ENCODE data around the gene CD276.
A peak's percentile ranks its signal among the peaks of the same experiment; 100 is the strongest.
"Not testable (repeated sequence)": the region's sequence is repeated elsewhere in the genome, so short reads cannot be mapped to it uniquely, and the experiment has no call there.

Gene CD276

DNA sequence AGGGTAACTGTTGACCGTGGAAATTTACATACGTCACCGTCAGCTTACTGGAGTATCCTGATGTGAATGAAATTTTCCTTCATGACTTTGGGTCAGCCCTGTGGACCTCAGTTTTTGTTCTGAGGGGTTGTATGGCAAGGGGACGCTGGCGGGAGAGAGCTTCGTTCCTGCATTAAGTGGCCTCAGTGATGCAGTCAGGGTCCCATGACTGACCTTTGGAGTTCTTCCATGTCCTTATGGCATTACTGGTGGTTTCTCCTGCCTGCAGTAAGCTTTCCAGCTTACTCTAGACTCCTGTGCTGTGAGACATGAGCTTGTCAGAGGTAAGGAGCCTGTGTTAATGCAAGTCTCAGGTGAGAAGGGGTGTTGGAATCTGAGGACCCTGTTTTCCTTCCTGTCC is 1.8 kb downstream of the CD276 start:
- no peak for DNase-seq

DNA sequence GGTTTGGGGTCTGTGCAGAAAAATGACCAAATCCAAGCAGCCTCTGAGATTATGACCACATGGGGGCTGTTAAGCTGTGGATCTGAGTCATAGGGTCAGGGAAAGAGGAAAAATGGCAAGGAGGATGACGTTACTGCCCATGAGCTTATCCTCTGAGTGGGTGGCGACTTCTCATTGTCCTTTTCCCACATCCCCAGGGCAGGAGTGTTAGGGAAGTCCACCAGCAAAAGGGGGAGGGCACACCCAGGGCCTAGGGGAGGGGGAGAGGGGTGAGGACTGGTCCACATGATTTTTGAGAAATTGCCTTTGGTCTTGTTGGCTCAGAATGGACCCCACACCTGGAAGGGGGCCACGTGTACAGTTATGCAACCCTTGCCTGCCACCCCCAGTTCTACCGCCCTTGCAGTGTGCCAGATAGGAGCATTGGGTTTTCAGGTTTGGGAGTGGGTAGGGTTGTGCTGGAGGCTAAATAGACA is 2.6 kb downstream of the CD276 start:
- DNase-seq = no peak

DNA sequence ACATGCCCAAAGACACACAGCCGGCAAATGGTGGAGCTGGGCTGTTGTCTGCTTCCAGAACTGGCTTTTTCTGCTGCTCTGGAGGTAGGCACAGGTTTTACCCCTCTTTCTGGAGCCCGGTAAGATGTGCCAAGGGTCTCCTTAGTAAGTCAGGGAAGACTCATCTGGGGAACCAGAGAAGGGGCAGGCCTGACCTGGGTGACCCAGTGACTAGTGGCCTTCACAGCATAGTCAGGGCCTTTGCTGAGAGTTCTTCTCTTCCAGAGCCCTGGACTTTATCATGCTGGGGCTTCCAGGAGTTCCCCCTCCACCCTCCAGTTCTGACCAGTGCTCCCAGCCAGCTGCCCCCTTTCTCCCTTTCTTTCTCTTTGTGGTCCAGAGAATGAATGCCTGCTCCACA is 3.2 kb downstream of the CD276 start:
- DNase-seq = no peak

DNA sequence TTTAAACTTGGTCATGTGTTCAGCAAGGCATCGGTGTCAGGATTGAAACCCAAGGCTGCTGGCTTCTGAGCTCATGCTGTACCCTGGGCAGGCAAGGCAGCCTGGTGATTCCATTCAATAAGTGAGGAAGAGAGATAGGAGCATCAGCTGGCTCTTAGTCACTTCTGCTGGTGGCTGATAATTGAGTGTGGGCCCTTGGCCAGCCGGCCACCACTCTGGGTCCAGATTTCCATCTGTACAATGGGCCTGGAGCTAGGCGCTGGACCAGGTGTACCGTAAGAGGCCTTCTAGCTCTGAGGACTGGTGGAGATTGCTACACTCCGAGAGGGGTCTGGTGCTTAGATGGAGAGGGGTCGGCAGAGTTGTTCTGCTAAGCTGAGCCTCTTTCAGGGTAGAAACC is 4.3 kb downstream of the CD276 start:
- no peak for DNase-seq

DNA sequence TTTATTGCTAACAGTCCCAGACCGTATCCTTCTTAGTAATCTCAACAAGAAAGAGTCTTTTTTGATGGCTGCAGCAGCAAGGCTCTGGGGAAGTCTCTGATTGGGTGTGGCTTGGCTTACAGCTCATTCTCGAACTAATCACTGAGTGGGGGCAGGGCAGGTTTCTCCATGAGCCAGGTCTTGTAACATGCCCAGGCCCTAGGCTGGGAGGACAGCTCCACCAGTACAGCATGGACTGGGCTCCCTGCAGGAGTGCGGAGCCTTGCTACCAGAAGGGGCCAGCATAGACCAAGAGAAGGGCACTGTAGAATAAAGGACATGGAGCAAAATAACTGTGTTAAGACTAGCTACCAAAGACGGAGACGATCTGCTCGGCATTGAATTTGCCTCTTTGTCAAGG is 7.2 kb downstream of the CD276 start:
- no peak for DNase-seq

DNA sequence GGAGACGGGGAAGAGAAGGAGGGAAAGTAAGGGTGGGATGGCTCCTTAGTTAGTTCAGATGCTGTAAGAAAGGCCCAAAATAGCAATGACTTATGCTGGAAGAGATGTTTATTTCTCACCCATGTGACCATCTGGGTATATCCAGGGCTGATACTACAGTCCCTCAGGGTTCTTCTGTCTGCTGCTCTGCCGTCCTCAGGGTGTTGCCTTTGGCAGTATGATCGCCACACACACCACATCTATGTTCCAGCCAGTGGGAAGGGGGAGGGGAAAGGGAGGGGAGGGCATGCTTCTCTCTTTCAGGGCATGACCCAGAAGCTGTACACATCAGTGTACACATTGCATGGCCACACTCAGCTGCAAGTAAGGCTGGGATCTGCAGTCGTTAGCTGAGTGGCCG is 10.2 kb downstream of the CD276 start:
- no peak for DNase-seq

DNA sequence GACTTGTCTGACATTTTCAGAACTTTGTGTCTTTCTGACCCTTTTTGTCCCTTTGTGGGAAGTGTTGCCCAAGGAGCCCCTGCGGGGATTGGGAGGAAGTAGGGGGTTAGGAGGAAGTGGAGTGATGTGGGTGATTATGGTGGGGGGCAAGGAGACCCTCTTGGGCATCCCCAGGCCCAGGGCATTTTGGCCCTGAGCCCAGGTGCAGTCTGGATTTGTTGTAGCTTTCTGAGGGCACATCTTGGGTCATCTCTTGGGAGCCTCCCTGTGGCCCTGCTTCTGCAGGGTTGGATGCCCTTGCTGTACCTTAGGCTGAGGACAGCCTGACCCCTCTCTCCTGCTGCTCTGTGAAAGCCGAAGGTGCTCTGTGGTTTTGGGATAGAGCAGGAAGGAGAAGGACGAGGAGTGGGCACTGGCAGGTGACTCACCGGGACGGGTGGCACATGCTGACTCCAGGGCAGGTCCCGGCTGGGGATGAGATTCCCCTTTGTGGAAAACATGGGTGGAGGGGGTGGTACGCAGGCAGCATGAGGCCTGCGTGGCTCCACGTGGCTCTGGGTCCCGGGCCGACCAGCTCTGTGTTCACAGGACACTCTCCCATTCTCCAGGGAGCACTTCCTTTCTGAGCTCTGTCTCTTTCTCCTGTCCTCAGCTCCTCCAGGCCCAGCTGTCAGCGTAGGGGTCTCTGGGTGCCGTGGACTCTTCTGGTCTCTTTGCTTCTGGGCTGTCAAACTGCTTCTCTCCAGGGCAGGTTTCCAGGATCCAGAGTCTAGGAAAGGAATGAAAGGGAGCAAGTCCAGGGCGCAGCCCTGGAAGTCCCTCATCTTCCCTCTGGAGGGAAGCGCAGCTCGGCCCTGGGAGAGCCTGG is 11.8 kb downstream of the CD276 start:
- no peak for DNase-seq

DNA sequence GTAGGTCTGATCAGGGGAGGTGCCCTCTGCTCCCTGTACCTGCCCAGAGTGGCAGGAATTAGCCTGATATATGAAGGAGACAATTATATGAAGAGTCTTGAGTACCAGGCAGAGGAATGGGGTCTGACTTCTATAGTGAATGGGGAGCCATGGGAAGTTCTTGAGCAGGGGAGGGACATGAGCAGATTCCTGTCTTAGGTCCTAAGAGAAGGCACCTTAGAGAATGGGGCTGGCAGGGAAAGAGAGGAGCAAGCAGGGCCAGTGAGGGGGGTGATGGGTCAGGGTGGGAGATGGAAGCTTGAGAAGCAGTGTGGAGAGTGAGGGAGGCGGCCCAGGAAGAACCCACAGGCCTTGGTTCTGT is 12.4 kb downstream of the CD276 start:
- no peak for DNase-seq

DNA sequence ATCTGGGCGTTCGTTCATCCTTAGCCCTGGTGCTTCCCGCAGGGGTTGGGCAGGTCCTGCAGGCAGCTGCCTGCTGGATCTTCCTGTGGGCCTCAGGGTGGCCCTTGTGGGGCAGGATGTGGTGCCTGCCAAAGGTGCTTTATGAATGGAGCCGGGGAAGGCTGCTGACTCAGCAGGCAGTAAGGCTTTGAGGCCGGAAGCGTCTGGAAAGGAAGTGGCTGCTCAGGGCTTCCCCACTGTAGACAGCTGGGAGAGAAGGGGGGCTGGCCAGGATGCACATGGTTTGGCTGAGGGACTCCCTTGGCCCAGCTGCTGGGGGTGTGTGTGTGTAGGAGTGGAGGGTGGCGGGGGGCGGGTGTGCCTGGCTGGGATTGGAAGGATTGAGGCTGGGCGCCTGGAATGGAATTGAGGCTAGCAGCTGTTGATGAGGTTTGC is 12.9 kb downstream of the CD276 start:
- DNase-seq = peak; percentile 74

DNA sequence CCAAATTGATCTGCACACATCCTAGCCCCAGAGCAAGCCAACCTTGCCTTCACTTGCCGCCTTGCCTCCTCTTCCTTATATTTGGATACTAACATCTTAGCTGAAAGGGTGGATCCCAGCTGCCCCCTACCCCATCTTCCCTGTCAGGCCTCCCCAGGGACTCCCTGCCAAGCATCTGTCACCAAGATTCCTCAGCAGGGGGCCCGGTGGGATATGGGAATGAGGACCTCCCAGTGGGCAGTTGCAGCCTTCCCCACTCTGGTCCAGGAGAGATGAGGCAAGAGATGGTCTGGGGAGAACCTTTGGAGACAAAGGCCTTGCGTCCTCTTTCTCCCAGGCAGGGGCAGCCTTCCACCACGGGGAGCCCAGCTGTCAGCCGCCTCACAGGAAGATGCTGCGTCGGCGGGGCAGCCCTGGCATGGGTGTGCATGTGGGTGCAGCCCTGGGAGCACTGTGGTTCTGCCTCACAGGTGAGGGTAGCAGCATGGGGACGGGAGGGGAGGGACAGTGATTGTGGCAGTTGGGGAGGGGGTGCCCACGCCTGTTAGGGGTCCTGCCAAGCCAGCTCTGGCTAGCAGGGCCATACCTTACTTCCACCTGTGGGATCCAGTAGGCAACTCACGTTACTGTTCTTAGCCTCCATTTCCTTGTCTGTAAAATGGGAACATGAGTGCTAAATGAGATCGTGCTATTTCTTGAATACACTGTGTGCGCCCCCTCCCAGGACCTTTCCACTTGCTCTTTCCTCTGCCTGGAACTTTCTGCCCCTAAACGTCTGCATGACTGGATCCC is 15.3 kb downstream of the CD276 start:
- no peak for DNase-seq

DNA sequence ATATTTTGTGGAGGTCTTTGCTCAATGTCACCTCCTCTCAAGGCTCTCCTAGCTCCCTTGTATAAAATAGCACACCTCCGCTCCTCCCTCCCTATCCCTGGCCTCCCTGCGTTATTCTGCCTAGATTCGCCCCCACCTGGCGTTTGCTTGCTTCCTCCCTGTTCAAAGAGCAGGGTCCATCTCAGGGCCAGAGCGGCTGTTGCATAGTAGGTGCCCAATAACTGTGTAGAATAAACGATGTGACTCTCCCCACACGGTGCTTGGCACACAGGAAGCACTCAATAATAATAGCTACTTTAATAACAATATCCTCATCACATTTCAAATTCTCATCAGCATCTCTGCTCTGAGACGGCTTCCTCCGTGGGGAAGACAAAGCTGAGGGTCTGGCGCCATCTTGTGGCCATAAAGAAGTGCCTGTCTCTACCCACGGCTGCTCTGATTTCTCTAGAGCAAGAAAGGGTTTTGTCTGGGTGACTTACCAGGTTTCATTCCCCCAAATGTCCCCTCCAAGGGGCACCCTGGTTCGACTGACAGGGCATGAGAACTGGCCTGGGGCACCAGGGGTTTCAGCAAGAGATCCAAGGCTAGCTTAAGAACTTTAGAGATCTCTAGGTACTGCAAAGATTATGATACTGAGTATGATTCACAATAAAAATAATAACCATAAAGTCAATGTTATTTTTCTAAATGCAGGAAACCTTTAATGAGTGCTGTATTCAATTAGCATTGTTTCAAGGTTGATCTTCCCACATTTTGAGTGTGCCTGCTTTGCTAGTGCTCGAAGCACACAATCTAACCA is 16.1 kb downstream of the CD276 start:
- peak; percentile 63 for DNase-seq

DNA sequence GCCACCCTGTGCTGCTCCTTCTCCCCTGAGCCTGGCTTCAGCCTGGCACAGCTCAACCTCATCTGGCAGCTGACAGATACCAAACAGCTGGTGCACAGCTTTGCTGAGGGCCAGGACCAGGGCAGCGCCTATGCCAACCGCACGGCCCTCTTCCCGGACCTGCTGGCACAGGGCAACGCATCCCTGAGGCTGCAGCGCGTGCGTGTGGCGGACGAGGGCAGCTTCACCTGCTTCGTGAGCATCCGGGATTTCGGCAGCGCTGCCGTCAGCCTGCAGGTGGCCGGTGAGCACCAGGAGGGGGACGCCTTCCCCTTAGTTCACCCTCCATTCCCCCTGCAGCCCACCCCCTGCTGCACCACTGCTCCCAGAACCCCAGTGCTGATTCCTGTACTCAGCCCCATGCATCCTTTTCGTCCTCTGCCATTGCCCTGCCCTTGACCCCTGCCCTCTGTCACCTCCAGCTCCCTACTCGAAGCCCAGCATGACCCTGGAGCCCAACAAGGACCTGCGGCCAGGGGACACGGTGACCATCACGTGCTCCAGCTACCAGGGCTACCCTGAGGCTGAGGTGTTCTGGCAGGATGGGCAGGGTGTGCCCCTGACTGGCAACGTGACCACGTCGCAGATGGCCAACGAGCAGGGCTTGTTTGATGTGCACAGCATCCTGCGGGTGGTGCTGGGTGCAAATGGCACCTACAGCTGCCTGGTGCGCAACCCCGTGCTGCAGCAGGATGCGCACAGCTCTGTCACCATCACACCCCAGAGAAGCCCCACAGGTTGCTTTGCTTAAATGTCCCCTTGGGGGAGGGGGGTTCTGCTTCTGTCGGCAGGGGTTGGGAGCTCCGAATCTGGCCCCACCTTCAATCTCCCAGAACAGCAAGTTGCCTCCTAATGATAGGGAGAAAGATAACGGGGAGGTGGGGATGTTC is 18.4 kb downstream of the CD276 start:
- not testable (repeated sequence) for DNase-seq

DNA sequence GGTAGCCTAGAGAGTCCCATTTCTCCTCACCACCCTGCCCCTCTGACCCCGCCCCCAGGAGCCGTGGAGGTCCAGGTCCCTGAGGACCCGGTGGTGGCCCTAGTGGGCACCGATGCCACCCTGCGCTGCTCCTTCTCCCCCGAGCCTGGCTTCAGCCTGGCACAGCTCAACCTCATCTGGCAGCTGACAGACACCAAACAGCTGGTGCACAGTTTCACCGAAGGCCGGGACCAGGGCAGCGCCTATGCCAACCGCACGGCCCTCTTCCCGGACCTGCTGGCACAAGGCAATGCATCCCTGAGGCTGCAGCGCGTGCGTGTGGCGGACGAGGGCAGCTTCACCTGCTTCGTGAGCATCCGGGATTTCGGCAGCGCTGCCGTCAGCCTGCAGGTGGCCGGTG is 19.4 kb downstream of the CD276 start:
- DNase-seq = not testable (repeated sequence)

DNA sequence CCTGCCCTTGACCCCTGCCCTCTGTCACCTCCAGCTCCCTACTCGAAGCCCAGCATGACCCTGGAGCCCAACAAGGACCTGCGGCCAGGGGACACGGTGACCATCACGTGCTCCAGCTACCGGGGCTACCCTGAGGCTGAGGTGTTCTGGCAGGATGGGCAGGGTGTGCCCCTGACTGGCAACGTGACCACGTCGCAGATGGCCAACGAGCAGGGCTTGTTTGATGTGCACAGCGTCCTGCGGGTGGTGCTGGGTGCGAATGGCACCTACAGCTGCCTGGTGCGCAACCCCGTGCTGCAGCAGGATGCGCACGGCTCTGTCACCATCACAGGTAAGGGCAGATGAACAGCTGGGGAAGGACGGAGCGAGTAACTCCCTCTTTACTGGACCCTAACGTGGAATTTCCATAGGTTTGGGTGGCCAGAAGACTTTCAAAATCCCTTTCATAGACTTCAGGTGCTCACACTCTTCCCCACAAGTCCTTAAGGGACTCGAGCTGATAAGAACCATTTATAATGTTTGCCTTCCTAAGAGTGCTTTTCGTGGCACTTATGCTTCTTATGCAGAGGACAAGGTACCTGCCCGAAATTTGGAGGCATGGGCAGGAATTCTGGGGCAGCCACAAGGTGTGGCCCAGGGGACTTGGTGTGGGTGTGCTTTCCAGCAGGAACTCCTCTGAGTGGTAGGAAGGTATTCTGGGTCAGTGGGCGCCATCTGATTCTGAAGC is 20.1 kb downstream of the CD276 start:
- DNase-seq = not testable (repeated sequence)

DNA sequence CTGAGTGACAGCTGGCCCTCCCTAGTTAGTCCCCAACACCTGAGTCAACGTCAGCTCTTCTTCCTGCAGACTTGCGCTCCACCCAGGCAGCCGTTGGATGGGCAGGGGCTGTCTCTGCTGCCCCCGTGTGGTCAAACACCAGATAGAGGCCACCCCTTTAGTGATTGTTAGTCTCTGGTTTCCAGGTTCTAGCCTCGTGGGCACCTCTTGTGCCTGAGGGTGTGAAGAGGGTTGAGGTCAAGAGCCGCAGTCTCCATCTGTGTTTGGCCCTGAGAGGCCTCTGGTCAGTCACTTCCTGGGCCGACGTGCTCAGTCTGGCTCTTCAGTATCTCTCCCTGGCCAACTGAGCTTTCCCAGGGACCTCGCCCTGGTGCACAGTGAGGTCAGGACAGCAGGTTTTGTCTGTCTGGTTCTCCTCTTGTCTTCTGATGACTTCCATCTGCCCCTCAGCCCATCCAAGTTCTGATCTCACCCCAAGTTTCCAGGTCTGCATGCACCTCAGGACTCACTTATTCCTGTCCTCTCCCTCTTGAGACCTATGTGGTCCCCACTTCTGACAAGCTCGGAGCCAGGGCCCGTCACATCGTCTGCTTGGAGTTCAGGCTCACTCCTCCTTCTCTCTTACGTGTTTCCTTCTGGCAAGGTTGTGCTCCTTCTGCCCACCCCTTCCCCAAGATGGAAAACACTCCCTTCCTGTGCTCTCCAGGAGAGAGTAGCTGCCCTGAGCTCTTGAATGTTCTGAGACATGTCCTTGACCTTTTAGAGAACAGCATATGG is 20.9 kb downstream of the CD276 start:
- DNase-seq = peak; percentile 33

DNA sequence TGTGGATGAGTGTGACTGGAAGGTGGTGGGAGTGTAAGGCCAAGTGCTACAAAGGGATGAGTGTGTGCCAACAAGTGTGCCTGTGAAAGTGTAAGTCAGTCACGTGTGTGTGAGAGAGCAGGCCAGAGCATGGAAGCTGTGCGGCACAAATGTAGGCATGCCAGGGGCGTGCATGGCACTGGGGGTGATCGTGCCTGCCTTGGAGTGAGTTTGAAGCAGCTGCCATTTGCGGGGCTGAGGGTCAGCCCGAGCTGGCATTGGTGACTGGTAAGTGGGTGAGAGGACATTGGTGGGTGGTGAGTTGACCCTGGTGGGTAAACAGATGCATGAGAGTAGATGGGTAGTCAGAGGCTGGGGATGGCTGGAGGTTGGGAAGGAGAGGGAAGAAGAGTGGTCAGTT is 24.5 kb downstream of the CD276 start:
- DNase-seq = no peak

DNA sequence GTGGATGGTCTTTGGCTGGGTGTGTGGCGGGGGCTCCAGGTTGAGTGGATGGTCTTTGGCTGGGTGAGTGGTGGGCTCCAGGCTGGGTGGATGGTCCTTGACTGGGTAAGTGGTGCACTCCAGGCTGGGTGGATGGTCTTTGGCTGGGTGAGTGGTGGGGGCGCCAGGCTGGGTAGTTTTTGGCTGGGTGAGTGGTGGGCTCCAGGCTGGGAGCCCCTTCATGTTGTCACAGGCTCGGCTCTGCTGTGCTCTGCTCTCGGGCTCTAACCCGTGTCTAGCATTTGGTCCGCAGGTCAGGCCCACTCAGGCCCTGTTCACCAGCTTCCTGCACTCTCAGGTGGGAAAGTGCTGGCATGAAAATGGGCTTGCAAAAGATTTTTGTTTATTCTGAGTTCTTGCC is 25.1 kb downstream of the CD276 start:
- DNase-seq = no peak

DNA sequence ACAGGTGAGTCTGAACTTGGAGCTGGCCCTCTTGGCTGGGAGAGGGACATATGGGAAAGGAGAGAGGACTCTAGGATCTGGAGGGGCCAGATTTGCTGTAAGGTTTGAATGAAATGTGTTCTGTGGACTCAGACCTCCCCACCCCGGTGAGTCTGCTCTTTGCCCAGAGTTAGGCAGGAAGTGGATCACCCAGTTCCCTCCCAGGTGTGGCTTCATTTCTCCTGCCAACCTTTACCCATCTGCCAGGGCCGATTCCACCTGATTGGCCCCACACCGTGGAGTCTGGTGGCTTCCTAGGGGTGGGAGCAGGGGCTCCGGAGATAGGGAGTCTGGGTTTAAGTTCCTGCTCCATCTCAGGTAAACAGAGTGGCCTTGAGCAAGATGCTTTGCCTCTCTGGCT is 25.5 kb downstream of the CD276 start:
- DNase-seq = no peak

DNA sequence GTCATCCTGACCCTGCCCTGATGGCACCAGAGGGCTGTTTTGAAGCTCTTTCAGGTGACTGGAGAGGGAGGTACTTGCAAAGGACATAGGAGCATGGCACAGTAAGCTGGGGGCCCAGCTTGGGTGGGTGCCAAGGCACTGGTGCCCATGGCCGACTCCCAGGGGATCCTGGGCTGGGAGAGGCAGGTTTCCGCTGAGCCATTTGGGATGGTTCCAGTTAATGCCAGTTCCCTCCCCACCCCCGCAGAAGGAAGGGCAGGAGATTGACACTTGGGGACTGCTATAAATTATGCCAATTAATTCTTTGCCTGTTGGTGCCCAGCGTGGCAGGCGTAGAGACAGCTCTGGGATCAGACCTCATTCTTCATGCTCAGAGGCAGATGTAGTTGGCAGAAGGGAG is 26.1 kb downstream of the CD276 start:
- no peak for DNase-seq

DNA sequence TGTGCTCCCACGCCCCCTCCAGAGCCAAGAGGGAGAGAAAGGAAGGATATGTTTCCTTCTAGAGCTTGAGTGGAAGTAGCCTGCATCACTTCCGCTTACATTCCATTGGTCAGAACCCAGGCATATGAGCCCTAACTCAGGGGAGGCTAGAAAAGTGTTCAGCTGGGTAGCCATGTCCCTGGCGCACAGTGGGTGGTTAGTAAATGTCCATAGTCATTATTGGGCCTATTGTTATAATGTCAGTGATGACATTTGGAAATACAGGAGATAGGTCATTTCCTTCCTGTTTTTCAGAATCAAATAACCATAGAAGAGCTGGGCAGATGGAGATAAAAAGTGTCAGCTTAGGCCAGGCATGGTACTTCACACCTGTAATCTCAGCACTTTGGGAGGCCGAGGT is 27.3 kb downstream of the CD276 start:
- no peak for DNase-seq

DNA sequence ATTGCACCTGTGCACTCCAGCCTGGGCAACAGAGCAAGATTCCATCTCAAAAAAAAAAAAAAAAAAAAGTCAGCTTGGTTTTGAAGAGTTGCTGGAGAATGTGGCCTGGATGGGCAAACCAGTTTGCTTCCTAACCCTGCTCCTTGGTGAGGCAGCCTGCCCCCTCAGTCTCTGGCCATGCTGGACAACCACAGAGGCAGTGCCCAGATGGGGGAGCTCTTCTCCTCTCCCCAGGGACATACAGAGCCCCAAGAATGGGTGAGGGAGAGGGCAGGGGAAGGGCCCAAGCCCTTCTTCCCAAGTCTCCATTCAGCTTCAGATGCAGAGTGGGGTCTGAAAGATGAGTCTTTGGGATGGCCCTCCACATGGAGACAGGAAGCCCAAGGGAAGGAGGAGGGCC is 27.9 kb downstream of the CD276 start:
- DNase-seq = no peak

Data from CD4-positive, alpha-beta T cell treated with Interleukin-15 for 1 hour (primary cell).